Bronchial epithelial cell (primary cell): ENCODE results near the gene QSER1. TPM values are rescaled to one million over a fixed set of nuclear protein-coding genes. Genes with fewer than 3 reads are reported as not detected.

ENCODE experiments used
- DNase-seq: peaks from one replicate; pipeline ENCODE4 v3.0.0-alpha.2; 2010; ENCODE audit warnings: low read depth
- FAIRE-seq: peaks from 2 replicates; lab custom pipeline; 2011; peaks lifted over from hg19 to GRCh38; lab: Jason Lieb, UNC
- H3K27me3 ChIP-seq: 2 replicates; pipeline ENCODE4 v1.5.1; 2011; ENCODE audit warnings: low read length; ENCODE audit not compliant: control insufficient read depth, insufficient read depth
- H3K36me3 ChIP-seq: 2 replicates; pipeline ENCODE4 v1.5.1; 2011; ENCODE audit warnings: low read length; ENCODE audit not compliant: control insufficient read depth, insufficient read depth
- H3K4me3 ChIP-seq: 2 replicates; pipeline ENCODE4 v1.5.1; 2011; ENCODE audit warnings: mild to moderate bottlenecking, low read depth, low read length, control low read depth
- total RNA-seq: library from RNA; depleted of rRNA; stranded (reverse); fragments of >200 nt; gene quantifications from 2 replicates; pipeline ENCODE4 v1.2.1, GENCODE V29; 2014
- TF ChIP-seq, protein P1 (sequence below): IDR thresholded peaks from 2 replicates; pipeline ENCODE4 v1.5.1; 2011; ENCODE audit warnings: mild to moderate bottlenecking, moderate library complexity, low read length, control low read depth, inconsistent platforms; ENCODE audit not compliant: insufficient read depth, severe bottlenecking

Gene QSER1
- total RNA-seq, 1 donor from 2014 or later, result 11.1 TPM

DNA sequence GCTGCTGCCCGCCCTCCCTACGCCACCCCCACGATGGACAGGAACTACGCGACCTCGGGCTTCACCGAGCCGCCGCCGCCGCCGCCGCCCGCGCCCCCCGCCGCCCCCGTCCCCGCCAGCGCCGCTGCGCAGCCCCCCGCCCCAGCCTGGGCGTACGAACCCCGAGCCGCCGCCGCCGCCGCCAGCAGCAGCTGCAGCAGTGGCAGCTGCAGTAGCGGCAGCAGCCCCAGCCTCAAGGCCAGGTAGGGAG is 407 bp downstream of the QSER1 start:
- DNase-seq (no peak), FAIRE-seq (no peak)
- Histone ChIP-seq H3K4me3 (peak overlapping the region; percentile 94), H3K36me3 (no peaks in the 10 kb centered on the region), H3K27me3 (no peaks in the 10 kb centered on the region)
- TF ChIP-seq, protein P1, sequence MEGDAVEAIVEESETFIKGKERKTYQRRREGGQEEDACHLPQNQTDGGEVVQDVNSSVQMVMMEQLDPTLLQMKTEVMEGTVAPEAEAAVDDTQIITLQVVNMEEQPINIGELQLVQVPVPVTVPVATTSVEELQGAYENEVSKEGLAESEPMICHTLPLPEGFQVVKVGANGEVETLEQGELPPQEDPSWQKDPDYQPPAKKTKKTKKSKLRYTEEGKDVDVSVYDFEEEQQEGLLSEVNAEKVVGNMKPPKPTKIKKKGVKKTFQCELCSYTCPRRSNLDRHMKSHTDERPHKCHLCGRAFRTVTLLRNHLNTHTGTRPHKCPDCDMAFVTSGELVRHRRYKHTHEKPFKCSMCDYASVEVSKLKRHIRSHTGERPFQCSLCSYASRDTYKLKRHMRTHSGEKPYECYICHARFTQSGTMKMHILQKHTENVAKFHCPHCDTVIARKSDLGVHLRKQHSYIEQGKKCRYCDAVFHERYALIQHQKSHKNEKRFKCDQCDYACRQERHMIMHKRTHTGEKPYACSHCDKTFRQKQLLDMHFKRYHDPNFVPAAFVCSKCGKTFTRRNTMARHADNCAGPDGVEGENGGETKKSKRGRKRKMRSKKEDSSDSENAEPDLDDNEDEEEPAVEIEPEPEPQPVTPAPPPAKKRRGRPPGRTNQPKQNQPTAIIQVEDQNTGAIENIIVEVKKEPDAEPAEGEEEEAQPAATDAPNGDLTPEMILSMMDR, result no peak

DNA sequence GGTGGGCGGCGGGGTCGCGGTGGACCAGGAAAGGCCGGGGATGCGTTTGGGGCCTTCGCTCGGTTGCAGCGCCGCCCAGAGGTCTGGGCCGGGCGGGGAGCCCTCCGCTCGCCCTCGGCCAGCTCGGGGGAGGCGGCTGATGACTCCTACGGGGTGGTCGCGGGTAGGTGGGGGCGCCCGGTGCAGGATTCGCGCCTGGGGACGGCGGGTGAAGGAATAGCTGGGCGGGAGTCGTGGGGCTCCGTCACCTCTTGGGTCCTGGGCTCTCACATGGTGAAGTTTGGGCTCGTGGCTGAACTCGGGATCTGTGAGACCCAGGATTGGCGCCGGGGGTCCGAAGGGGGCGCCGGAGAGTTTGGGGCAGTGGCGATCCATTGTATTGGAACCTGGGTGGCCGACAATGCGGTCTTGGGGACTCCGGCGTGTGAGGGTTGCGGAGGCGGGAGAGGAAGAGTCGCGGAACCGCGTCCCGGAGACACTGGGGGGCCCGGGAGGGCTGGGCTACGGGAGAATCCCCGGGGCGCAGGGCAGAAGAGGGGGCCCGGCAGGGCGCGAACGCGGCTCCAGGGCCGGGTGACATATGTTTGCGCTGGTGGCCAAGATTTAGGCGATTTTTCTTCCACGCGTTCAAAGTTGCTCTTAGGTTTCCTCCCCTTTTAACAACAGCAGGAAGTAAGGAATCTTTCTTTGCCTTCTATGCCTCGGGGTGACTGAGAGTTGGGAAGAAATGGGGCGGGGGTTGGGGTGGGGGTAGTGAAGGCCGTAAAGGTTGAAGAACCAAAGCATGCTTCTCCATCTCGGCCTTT is 935 bp downstream of the QSER1 start:
- peak overlapping the region; percentile 94 for H3K4me3 ChIP-seq
- DNase-seq, result no peak
- TF ChIP-seq, protein P1, result peak; percentile 76
- no peak for FAIRE-seq
- H3K27me3 ChIP-seq, result no peaks in the 10 kb centered on the region
- H3K36me3 ChIP-seq, result no peaks in the 10 kb centered on the region

DNA sequence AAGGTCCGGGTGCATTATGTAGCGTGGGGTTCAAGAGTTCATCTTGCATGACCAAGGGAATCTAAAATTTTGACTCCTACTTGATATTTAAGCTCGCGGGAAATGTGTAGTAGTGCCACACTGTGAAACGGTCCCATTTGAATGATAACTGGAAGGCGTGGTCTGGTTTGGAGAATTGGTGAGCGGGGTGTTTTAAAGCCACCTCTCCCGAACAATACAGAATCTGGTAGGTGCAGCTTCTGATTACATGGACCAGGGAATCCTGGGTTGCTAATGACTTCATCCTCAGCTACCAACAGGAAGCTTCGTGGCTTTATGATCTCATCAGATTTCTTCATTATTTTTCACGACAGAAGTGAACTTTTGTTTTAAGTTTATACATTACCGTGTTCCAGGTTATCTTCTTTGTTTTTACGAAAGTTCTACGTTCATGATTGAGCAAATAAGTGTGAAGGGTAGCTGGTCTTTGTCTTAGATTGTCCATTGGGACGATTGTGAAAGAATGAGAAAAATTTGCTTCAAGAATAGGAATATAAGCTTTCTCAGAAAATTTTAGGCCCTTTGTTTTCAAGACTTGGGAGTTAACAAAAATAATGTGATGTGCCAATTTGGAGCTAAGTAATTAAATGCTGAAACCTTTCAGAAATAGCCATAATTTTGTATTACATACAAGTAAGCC is 1.7 kb downstream of the QSER1 start:
- peak; percentile 76 for FAIRE-seq
- DNase-seq, result peak; percentile 94
- H3K36me3 ChIP-seq, result no peaks in the 10 kb centered on the region
- TF ChIP-seq, protein P1, result no peak
- H3K27me3 ChIP-seq, result no peaks in the 10 kb centered on the region
- H3K4me3 ChIP-seq, result peak overlapping the region; percentile 94

DNA sequence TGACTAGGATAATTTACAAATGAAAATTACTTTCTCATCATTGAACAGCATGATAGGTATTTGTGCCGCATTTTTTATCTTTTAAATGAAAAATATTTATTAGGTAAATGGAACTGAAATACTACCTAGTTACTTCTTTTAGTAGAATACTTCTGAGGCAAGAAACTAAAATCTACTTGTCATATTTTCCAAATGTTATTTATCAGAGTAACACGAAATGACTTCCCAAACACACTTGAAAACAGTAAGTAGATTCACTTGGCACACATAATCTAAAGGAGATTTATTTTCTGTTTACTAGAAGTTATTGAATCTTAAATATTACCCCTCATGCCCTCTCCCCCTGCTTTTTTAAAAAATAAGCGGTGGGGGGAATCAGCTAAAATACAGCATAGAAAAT is 2.3 kb downstream of the QSER1 start:
- TF ChIP-seq, protein P1, result no peak
- FAIRE-seq (no peak), DNase-seq (no peak)
- Histone ChIP-seq H3K4me3 (no peak overlapping the region), H3K27me3 (no peaks in the 10 kb centered on the region), H3K36me3 (no peaks in the 10 kb centered on the region)

DNA sequence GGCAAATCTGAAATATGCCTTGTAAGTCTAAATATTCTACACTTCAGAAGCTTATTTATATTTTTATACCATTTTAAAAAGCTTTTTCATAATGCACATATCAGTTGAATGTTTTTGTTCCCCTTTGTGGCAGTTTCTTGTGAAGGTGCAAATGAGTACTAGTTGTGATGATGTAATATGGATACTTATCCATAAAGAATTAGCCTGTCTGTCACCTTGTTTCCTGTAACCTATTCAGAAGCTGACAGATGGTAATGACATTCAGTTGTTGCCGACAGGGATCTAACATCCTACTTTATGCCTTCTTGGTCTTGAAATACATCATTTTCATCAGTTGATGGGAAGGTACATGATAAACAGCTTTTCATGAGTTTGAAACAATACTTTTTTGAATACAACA is 2.9 kb downstream of the QSER1 start:
- TF ChIP-seq, protein P1, result no peak
- FAIRE-seq, result no peak
- no peaks in the 10 kb centered on the region for H3K27me3 ChIP-seq

More for the DNA sequence above, 2.9 kb downstream of the QSER1 start:
- Histone ChIP-seq H3K36me3 (no peaks in the 10 kb centered on the region), H3K4me3 (no peak overlapping the region)
- DNase-seq, result no peak
